Hepatocyte (in vitro differentiated cells): ENCODE measurements around the gene RPP25. TPM values are rescaled to one million over a fixed set of nuclear protein-coding genes. Genes with fewer than 3 reads are reported as not detected.

Experiments used
- DNase-seq: peaks from one replicate; pipeline ENCODE4 v3.0.0-alpha.2; 2016; ENCODE audit warnings: low spot score
- H2AFZ ChIP-seq: fragments of 200-600 bp; sonication (generic); 2 replicates; pipeline ENCODE4 v1.6.0; 2016; ENCODE audit warnings: antibody characterized with exemption, mild to moderate bottlenecking
- H3K27ac ChIP-seq: fragments of 200-600 bp; sonication (generic); 2 replicates; pipeline ENCODE4 v1.5.1; 2016; ENCODE audit warnings: mild to moderate bottlenecking
- H3K27me3 ChIP-seq: fragments of 200-600 bp; sonication (generic); 2 replicates; pipeline ENCODE4 v1.6.1; 2016
- H3K36me3 ChIP-seq: fragments of 200-600 bp; sonication (generic); replicated peaks from 2 replicates; pipeline ENCODE4 v1.5.1; 2016; ENCODE audit warnings: low read depth; ENCODE audit not compliant: insufficient read depth
- H3K4me1 ChIP-seq: fragments of 200-600 bp; sonication (generic); 2 replicates; pipeline ENCODE4 v1.5.1; 2016; ENCODE audit warnings: mild to moderate bottlenecking, moderate library complexity; ENCODE audit not compliant: insufficient read depth
- H3K4me2 ChIP-seq: fragments of 200-600 bp; sonication (generic); 2 replicates; pipeline ENCODE4 v1.6.0; 2016
- H3K4me3 ChIP-seq: fragments of 200-600 bp; sonication (generic); 2 replicates; pipeline ENCODE4 v1.5.1; 2016; ENCODE audit warnings: mild to moderate bottlenecking
- H3K79me2 ChIP-seq: fragments of 200-600 bp; sonication (generic); 2 replicates; pipeline ENCODE4 v1.6.0; 2017; ENCODE audit warnings: mild to moderate bottlenecking
- H3K9me2 ChIP-seq: fragments of 200-600 bp; sonication (generic); replicated peaks from 2 replicates; pipeline ENCODE4 v1.6.0; 2017; ENCODE audit warnings: mild to moderate bottlenecking; ENCODE audit not compliant: insufficient read depth
- H3K9me3 ChIP-seq: fragments of 200-600 bp; sonication (generic); 2 replicates; pipeline ENCODE4 v1.5.1; 2016; ENCODE audit warnings: low read depth, mild to moderate bottlenecking
- H4K20me1 ChIP-seq: fragments of 200-600 bp; sonication (generic); 2 replicates; pipeline ENCODE4 v1.6.0; 2016; ENCODE audit warnings: mild to moderate bottlenecking; ENCODE audit not compliant: insufficient read depth, poor library complexity, severe bottlenecking
- CTCF ChIP-seq: fragments of 200-600 bp; sonication (generic); IDR thresholded peaks from 2 replicates; pipeline ENCODE4 v1.5.1; 2016; ENCODE audit warnings: antibody characterized with exemption, mild to moderate bottlenecking; ENCODE audit not compliant: poor library complexity
- EZH2 ChIP-seq: fragments of 200-600 bp; sonication (generic); IDR thresholded peaks from 2 replicates; pipeline ENCODE4 v1.6.1; 2016; ENCODE audit warnings: antibody characterized with exemption, mild to moderate bottlenecking, borderline replicate concordance
- EZH2phosphoT487 ChIP-seq: fragments of 200-600 bp; sonication (generic); IDR thresholded peaks from one replicate; pipeline ENCODE4 v1.6.1; 2018; ENCODE audit warnings: antibody characterized with exemption, mild to moderate bottlenecking, low read depth, moderate library complexity; ENCODE audit not compliant: unreplicated experiment, severe bottlenecking
- whole genome bisulfite sequencing: methylation state at CpG from one replicate; pipeline ENCODE4 v1.1.6; 2016; ENCODE audit warnings: low lambda C conversion rate; ENCODE audit errors: missing lambda C conversion rate; 5-methylcytosine and 5-hydroxymethylcytosine counted together
- polyA plus RNA-seq: library from polyadenylated mRNA; unstranded; fragments of >200 nt; fragmentation: Nextera tagmentation; extraction: Ambion mirVana; gene quantifications from 2 replicates; pipeline ENCODE4 v1.2.1, GENCODE V29; 2016
- total RNA-seq: library from RNA; depleted of rRNA; stranded (reverse); fragments of >200 nt; gene quantifications from 2 replicates; pipeline ENCODE4 v1.2.3, GENCODE V29; 2014

The RPP25 gene
- total and polyA plus RNA-seq, 2 experiments from 2014 or later = 22.7 to 60.4 TPM

DNA sequence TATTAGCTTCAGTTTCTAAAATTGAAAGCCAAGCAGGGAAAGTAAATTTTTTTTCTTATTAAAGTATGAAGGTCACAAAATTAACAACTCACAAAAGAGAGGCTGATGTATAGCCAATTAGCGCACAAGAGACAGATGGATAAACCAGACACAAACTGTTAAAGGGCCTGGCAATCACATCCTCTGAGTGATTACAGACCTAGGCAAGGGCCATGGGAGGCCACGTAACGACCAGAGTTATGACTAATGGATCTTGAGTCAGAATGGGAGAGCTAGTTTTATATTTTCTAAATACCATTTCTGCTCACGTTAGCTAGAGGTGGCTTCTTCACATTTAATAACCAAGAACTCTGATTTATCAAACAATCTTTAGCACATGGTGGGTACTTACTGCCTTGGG is 21.0 kb upstream of the RPP25 start:
- no peak overlapping the region for H2AFZ ChIP-seq
- no peak overlapping the region for H3K27ac ChIP-seq
- no peaks in the 10 kb centered on the region for H3K9me2 ChIP-seq
- no peak for TF ChIP-seq CTCF
- TF ChIP-seq EZH2 = no peak
- no peak for TF ChIP-seq EZH2phosphoT487
- no peaks in the 10 kb centered on the region for H3K36me3 ChIP-seq
- no peaks in the 10 kb centered on the region for H4K20me1 ChIP-seq
- no peaks in the 10 kb centered on the region for H3K79me2 ChIP-seq
- H3K9me3 ChIP-seq = no peaks in the 10 kb centered on the region
- no peaks in the 10 kb centered on the region for H3K4me1 ChIP-seq
- H3K27me3 ChIP-seq = no peaks in the 10 kb centered on the region
- DNase-seq = no peak
- 54% methylated on average over 4 of the region's 4 CpGs for WGBS
- H3K4me3 ChIP-seq = no peak overlapping the region
- no peak overlapping the region for H3K4me2 ChIP-seq

- 88% methylated on average over 1 of the region's 1 CpG for WGBS
- no peak for TF ChIP-seq CTCF
- no peak for TF ChIP-seq EZH2phosphoT487
- TF ChIP-seq EZH2 = no peak
- H3K4me3 ChIP-seq = no peak overlapping the region
These were observed 19.6 kb upstream of the RPP25 start for GRCh38 chr15:74976159-74976558.

DNA sequence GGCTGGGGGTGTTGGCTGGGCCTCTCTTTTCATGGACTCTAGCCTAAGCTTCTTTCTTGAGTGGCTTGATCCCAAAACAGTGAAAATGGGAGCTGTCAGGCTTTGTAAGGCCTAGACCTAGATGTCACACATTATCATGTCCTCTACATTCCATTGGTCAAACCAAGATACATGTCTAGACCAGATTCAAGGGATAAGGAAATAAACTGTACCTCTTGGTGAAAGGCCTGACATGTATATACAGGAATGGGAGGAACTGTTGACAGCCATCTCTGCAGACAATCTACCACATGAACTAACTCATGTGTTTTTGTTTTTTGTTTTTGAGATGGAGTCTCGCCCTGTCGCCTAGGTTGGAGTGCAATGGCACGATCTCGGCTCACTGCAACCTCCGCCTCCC is 11.1 kb upstream of the RPP25 start:
- H4K20me1 ChIP-seq = no peaks in the 10 kb centered on the region
- peaks cover 5% of the 10 kb centered on the region for H3K27me3 ChIP-seq
- H3K27ac ChIP-seq = no peak overlapping the region
- H3K36me3 ChIP-seq = no peaks in the 10 kb centered on the region
- TF ChIP-seq EZH2phosphoT487 (no peak), EZH2 (no peak)
- no peaks in the 10 kb centered on the region for H3K79me2 ChIP-seq
- no peaks in the 10 kb centered on the region for H3K9me3 ChIP-seq
- H2AFZ ChIP-seq = no peak overlapping the region
- no peak overlapping the region for H3K4me2 ChIP-seq
- H3K9me2 ChIP-seq = no peaks in the 10 kb centered on the region
- WGBS = 98% methylated on average over 5 of the region's 5 CpGs
- DNase-seq = no peak
- H3K4me1 ChIP-seq = no peaks in the 10 kb centered on the region
- H3K4me3 ChIP-seq = no peak overlapping the region

More at GRCh38 chr15:74976159-74976558, 19.6 kb upstream of the RPP25 start:
- Histone ChIP-seq H3K36me3 (no peaks in the 10 kb centered on the region), H3K27ac (no peak overlapping the region), H3K27me3 (no peaks in the 10 kb centered on the region), H2AFZ (no peak overlapping the region), H3K9me2 (no peaks in the 10 kb centered on the region), H4K20me1 (no peaks in the 10 kb centered on the region), H3K4me1 (no peaks in the 10 kb centered on the region), H3K79me2 (no peaks in the 10 kb centered on the region), H3K4me2 (no peak overlapping the region), H3K9me3 (no peaks in the 10 kb centered on the region)
- no peak for DNase-seq

DNA sequence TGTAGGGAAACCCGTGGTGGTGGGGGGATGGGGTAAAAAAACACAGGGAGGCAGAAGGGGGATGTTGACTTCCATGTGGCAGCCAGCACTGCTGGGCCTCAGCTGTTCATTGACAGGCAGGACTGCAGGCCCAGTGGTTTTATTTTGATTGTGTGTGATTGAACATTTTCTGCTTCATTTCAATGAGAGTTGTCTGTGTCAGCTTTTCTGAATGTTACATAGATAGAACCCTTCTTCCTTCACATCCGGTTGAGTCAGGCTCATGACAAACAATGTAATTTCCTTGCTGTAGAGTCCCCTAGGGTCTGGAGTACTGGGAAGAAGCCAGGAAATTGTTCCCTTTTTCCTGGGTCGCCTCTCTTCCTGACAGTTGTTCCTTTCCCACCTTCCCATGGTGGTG is 8.2 kb upstream of the RPP25 start:
- no peaks in the 10 kb centered on the region for H3K9me3 ChIP-seq
- WGBS = 43% methylated on average over 3 of the region's 3 CpGs
- no peak overlapping the region for H2AFZ ChIP-seq
- H4K20me1 ChIP-seq = no peaks in the 10 kb centered on the region
- H3K4me1 ChIP-seq = no peaks in the 10 kb centered on the region
- no peak overlapping the region for H3K27ac ChIP-seq
- TF ChIP-seq CTCF = no peak
- no peak for TF ChIP-seq EZH2phosphoT487
- TF ChIP-seq EZH2 = no peak
- H3K4me3 ChIP-seq = no peak overlapping the region
- H3K9me2 ChIP-seq = no peaks in the 10 kb centered on the region
- H3K79me2 ChIP-seq = no peaks in the 10 kb centered on the region
- DNase-seq = no peak
- no peaks in the 10 kb centered on the region for H3K36me3 ChIP-seq
- H3K27me3 ChIP-seq = peaks cover 29% of the 10 kb centered on the region
- no peak overlapping the region for H3K4me2 ChIP-seq
